Endothelial cell of umbilical vein (primary cell): ENCODE data around the gene RANBP3L. TPM values are rescaled to one million over a fixed set of nuclear protein-coding genes. Genes with fewer than 3 reads are reported as not detected.

Experiments used
- BruUV-seq: library from RNA; stranded (reverse); fragments of 400-500 nt; replicated peaks from 2 replicates; lab custom pipeline; 2021; lab: Mats Ljungman, UMichigan
- CTCF ChIA-PET: fragments of 300-600, 350-600 bp; sonication (Branson Sonifier 250); formaldehyde crosslinking; loops from one replicate; lab custom pipeline; 2021; ENCODE audit warnings: antibody characterized with exemption, inconsistent platforms; lab: Charles Lee
- POLR2A ChIA-PET: fragments of 300-600, 350-600 bp; sonication (Branson Sonifier 250); formaldehyde crosslinking; loops from one replicate; lab custom pipeline; 2021; ENCODE audit warnings: antibody characterized with exemption, inconsistent platforms; lab: Charles Lee
- DNase-seq: peaks from one replicate; pipeline ENCODE4 v3.0.0-alpha.2; 2011; ENCODE audit warnings: low read depth, low spot score
- FAIRE-seq: peaks from 2 replicates; lab custom pipeline; 2011; peaks lifted over from hg19 to GRCh38; lab: Jason Lieb, UNC
- H2AFZ ChIP-seq: 2 replicates; pipeline ENCODE4 v1.6.0; 2012; ENCODE audit warnings: low read depth, low read length, control low read depth, inconsistent platforms
- H3K27ac ChIP-seq: 2 replicates; pipeline ENCODE4 v1.5.1; 2011; ENCODE audit warnings: low read depth, mild to moderate bottlenecking, control low read depth, low read length, moderate library complexity; ENCODE audit not compliant: insufficient read depth
- H3K27me3 ChIP-seq, 2 experiments: 2 replicates each; pipeline versions ENCODE4 v1.6.0 to v1.6.1; 2011; ENCODE audit warnings: low read length in 2 of 2, mixed read lengths in 1 of 2; ENCODE audit not compliant: control insufficient read depth in 2 of 2, insufficient read depth in 2 of 2
- H3K36me3 ChIP-seq, 2 experiments: 2 replicates in 1 of 2; 3 replicates in 1 of 2; pipeline ENCODE4 v1.5.1; 2011; ENCODE audit warnings: low read length in 2 of 2, mild to moderate bottlenecking in 1 of 2, moderate library complexity in 1 of 2; ENCODE audit not compliant: control insufficient read depth in 2 of 2, insufficient read depth in 2 of 2; ENCODE audit errors: extremely low read depth in 1 of 2
- H3K4me1 ChIP-seq: 3 replicates; pipeline ENCODE4 v1.5.1; 2011; ENCODE audit warnings: mild to moderate bottlenecking, low read length; ENCODE audit not compliant: control insufficient read depth, insufficient read depth; ENCODE audit errors: extremely low read depth
- H3K4me2 ChIP-seq: 2 replicates; pipeline ENCODE4 v1.6.1; 2011; ENCODE audit warnings: low read length, control low read depth, mixed read lengths; ENCODE audit not compliant: insufficient read depth
- H3K4me3 ChIP-seq, 3 experiments: fragments of 200-600 bp in 1 of 3; sonication (generic), shearing (Covaris generic) in 1 of 3; replicated peaks in 1 of 3; 2 replicates each; pipeline ENCODE4 v1.5.1; 2011 to 2016; ENCODE audit warnings: control low read depth in 3 of 3, low read length in 3 of 3, mild to moderate bottlenecking in 2 of 3, inconsistent platforms in 1 of 3, low read depth in 1 of 3, moderate library complexity in 1 of 3; ENCODE audit not compliant: insufficient read depth in 1 of 3
- H3K79me2 ChIP-seq: 2 replicates; pipeline ENCODE4 v1.6.0; 2012; ENCODE audit warnings: low read length, inconsistent platforms; ENCODE audit not compliant: control insufficient read depth, insufficient read depth
- H3K9ac ChIP-seq: replicated peaks from 2 replicates; pipeline ENCODE3; 2011; ENCODE audit warnings: low read length, control low read depth; ENCODE audit not compliant: insufficient read depth; ENCODE audit errors: extremely low read depth
- H3K9me1 ChIP-seq: replicated peaks from 3 replicates; pipeline ENCODE4 v1.6.0; 2011; ENCODE audit warnings: mild to moderate bottlenecking, low read length; ENCODE audit not compliant: control insufficient read depth, insufficient read depth; ENCODE audit errors: extremely low read depth
- H3K9me3 ChIP-seq: replicated peaks from 2 replicates; pipeline ENCODE4 v1.5.1; 2012; ENCODE audit warnings: low read length, inconsistent platforms; ENCODE audit not compliant: control insufficient read depth, insufficient read depth
- H4K20me1 ChIP-seq: replicated peaks from 2 replicates; pipeline ENCODE3; 2011; ENCODE audit warnings: mild to moderate bottlenecking, low read length; ENCODE audit not compliant: control insufficient read depth, insufficient read depth; ENCODE audit errors: extremely low read depth
- CTCF ChIP-seq, 2 donors: IDR thresholded peaks; 1 replicate in 1 of 2; 2 replicates in 1 of 2; pipeline ENCODE4 v1.5.1; 2011; ENCODE audit warnings: low read length in 2 of 2, mild to moderate bottlenecking in 2 of 2, moderate library complexity in 2 of 2, control low read depth in 1 of 2, inconsistent platforms in 1 of 2, low read depth in 1 of 2; ENCODE audit not compliant: insufficient read depth in 1 of 2; ENCODE audit errors: extremely low read depth in 1 of 2
- FOS ChIP-seq: IDR thresholded peaks from 2 replicates; pipeline ENCODE4 v1.6.1; 2011; ENCODE audit warnings: mild to moderate bottlenecking, low read length, moderate library complexity, borderline replicate concordance; ENCODE audit not compliant: insufficient read depth
- MAX ChIP-seq: IDR thresholded peaks from 2 replicates; pipeline ENCODE4 v1.6.1; 2011; ENCODE audit not compliant: insufficient read depth, insufficient read length
- MYC ChIP-seq: IDR thresholded peaks from one replicate; pipeline ENCODE4 v1.6.1; 2011; ENCODE audit warnings: mild to moderate bottlenecking, low read depth, low read length
- POLR2A ChIP-seq: IDR thresholded peaks from 2 replicates; pipeline ENCODE4 v1.6.1; 2012; ENCODE audit warnings: low read depth, mild to moderate bottlenecking, control low read depth, low read length
- dilution Hi-C: fragments of 300-500 bp; cut with MboI; formaldehyde crosslinking; loops from one replicate; pipeline ENCODE4 v1.15.0; 2019; ENCODE audit warnings: low sequenced_read_pairs; ENCODE audit not compliant: extremely low pct_ligation_motif_present
- intact Hi-C: fragments of 100-400 bp; cut with micrococcal nuclease; formaldehyde crosslinking; loops from one replicate; pipeline ENCODE4 v1.10.0; 2022
- polyA plus RNA-seq, 4 experiments: library from polyadenylated mRNA; depleted of rRNA in 3 of 4; stranded (reverse) in 3 of 4; unstranded in 1 of 4; fragments of >200 nt; gene quantifications; 2 replicates each; pipeline versions ENCODE4 v1.2.1 to v1.2.3, GENCODE V29; 2011 to 2012; ENCODE audit warnings: missing spikeins in 1 of 4
- total RNA-seq: library from RNA; stranded (reverse); gene quantifications from 2 replicates; pipeline ENCODE4 v1.2.3, GENCODE V29; 2021

Gene RANBP3L
- total and polyA plus RNA-seq, 2 donors (not counting 3 experiments of a cell fraction or from before 2014, with no cell fraction given): not detected

- dilution Hi-C loops: no loop called here
- DNase-seq: peak; percentile 75
Observed at GRCh38 chr5:36240779-36241630, 60.7 kb downstream of the RANBP3L start.

More at GRCh38 chr5:36240779-36241630, 60.7 kb downstream of the RANBP3L start:
- Histone ChIP-seq H3K4me2 (peak overlapping the region; percentile 56), H3K79me2 (peaks cover 12% of the 10 kb centered on the region), H3K27ac (peak overlapping the region; percentile 71), H3K9ac (peak overlapping the region; percentile 74), H3K4me3 (peak overlapping the region; percentile 46 to 59 (median 47)), H3K36me3 (no peaks in the 10 kb centered on the region), H3K9me1 (no peaks in the 10 kb centered on the region), H4K20me1 (no peaks in the 10 kb centered on the region), H3K9me3 (no peaks in the 10 kb centered on the region), H3K4me1 (peaks cover 16% of the 10 kb centered on the region), H2AFZ (peak overlapping the region; percentile 81), H3K27me3 (no peaks in the 10 kb centered on the region)
- no TSS peak for BruUV-seq
- intact Hi-C loops: loop anchor here (1.0 to 10.0 kb wide), 5 partner anchors 32 to 636 kb away; partner anchors contain the start of gene NIPBL
- peak; percentile 64 for FAIRE-seq
- ChIA-PET CTCF (interaction anchor here (0.9 to 3.5 kb wide), 23 partner anchors 9 to 636 kb away, joined by 3 to 44 read pairs (median 5); partner anchors contain the start of genes LMBRD2, NIPBL, RANBP3L and SKP2), POLR2A (interaction anchor here (1.2 kb wide), 1 partner anchor 90 kb away, joined by 4 read pairs; no protein-coding TSS in a partner anchor)
- TF ChIP-seq CTCF (IDR thresholded peaks at IDR 0.05; ENCODE audit: extremely low read depth in 1 of 2, insufficient read depth in 1 of 2, low read depth in 1 of 2, low read length in 2 of 2): peak in 1 of 2 donors; percentile 9
- TF ChIP-seq FOS: no peak
- no peak for TF ChIP-seq MAX
- no peak for TF ChIP-seq POLR2A
- TF ChIP-seq MYC: no peak
